DLD1 (cell line): ENCODE results near the gene DAGLA.

Experiments
- in situ Hi-C: cut with HindIII; loops from 2 replicates; pipeline ENCODE4 v1.10.0; 2017; ENCODE audit warnings: low sequenced_read_pairs

Gene DAGLA

DNA sequence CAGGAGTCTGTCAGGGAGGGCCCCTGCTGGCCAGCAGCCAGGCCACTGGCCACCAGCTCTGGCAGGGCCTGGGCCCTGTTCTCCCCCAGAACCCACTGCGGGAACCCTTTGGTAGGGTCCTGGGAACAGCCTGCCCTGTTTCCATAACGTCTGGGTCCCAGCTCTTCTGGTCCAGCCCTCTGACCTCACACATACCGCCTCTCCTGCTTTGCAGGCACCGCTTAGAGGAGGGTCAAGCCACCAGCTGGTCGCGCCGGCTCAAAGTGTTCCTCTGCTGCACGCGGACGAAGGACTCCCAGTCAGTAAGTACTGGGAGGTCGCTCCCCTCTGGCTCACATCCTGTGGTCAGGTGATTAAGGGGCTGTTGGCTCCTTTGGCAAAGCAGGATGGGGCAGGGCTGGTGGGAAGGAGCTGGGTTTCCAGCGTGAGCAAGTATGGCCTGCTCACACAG is 45.6 kb downstream of the DAGLA start:
- in situ Hi-C loops = loop anchor here (25.0 kb wide), 1 partner anchor 89 kb away; no protein-coding TSS in a partner anchor

GRCh38 chr11:61726775-61727174 is 46.6 kb downstream of the DAGLA start:
- in situ Hi-C loops = loop anchor here (25.0 kb wide), 1 partner anchor 89 kb away; no protein-coding TSS in a partner anchor

- in situ Hi-C loops = loop anchor here (25.0 kb wide), 1 partner anchor 90 kb away; no protein-coding TSS in a partner anchor
Observed at GRCh38 chr11:61727401-61727811, 47.2 kb downstream of the DAGLA start.

- in situ Hi-C loops = loop anchor here (25.0 kb wide), 1 partner anchor 91 kb away; no protein-coding TSS in a partner anchor
Observed at GRCh38 chr11:61728066-61728939, 48.1 kb downstream of the DAGLA start.

GRCh38 chr11:61728940-61729219 is 48.7 kb downstream of the DAGLA start:
- in situ Hi-C loops = loop anchor here (25.0 kb wide), 1 partner anchor 92 kb away; no protein-coding TSS in a partner anchor

GRCh38 chr11:61730240-61730994 is 50.2 kb downstream of the DAGLA start:
- in situ Hi-C loops = loop anchor here (25.0 kb wide), 1 partner anchor 93 kb away; no protein-coding TSS in a partner anchor

- in situ Hi-C loops = loop anchor here (25.0 kb wide), 1 partner anchor 94 kb away; no protein-coding TSS in a partner anchor
Observed at GRCh38 chr11:61731211-61731951, 51.2 kb downstream of the DAGLA start.

- in situ Hi-C loops = loop anchor here (25.0 kb wide), 1 partner anchor 95 kb away; no protein-coding TSS in a partner anchor
Observed at GRCh38 chr11:61731952-61732675, 51.9 kb downstream of the DAGLA start.

- in situ Hi-C loops = loop anchor here (25.0 kb wide), 1 partner anchor 95 kb away; no protein-coding TSS in a partner anchor
Observed at GRCh38 chr11:61732705-61733104, 52.5 kb downstream of the DAGLA start.

GRCh38 chr11:61733120-61733978 is 53.2 kb downstream of the DAGLA start:
- in situ Hi-C loops = loop anchor here (25.0 kb wide), 1 partner anchor 96 kb away; no protein-coding TSS in a partner anchor

DNA sequence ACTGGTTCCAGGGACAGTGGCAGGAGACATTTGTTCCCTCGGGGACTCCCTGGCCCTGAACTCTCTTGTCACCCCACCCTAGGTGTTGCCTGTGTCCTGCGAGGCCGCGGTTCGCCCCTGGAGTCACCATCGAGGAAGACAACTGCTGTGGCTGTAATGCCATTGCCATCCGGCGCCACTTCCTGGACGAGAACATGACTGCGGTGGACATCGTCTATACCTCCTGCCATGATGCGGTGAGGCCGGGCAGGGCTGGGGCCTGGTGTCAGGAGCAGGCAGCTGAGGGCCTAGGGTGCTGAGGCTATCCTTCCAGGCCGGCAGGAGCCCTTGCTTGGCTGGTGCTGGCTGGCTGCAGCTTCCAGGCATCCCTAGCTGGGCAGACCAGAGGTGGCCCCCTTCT is 54.6 kb downstream of the DAGLA start:
- in situ Hi-C loops = loop anchor here (25.0 kb wide), 1 partner anchor 97 kb away; no protein-coding TSS in a partner anchor

GRCh38 chr11:61735391-61735790 is 55.2 kb downstream of the DAGLA start:
- in situ Hi-C loops = loop anchor here (25.0 kb wide), 1 partner anchor 98 kb away; no protein-coding TSS in a partner anchor

DNA sequence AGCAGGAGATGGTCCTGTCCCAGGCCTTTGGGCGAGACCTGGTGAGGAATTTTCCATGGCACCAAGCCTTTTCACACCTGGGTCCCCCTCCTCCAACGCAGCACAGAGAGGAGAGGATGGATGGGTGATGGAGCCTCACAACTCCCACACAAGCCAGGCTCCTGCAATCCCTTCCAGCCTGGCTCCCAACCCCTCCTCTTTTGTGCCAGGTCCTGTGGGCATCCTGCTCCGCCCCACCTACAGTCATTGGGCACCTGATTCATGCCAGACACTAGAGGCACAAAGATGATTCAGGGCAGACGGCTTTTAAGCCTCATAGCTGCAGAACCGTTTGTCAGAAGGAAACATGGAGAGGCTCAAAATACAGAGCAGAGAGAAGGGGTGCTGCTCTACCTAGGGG is 56.1 kb downstream of the DAGLA start:
- in situ Hi-C loops = loop anchor here (25.0 kb wide), 1 partner anchor 99 kb away; no protein-coding TSS in a partner anchor

- in situ Hi-C loops = loop anchor here (25.0 kb wide), 1 partner anchor 100 kb away; no protein-coding TSS in a partner anchor
Observed at GRCh38 chr11:61737131-61737530, 56.9 kb downstream of the DAGLA start.

DNA sequence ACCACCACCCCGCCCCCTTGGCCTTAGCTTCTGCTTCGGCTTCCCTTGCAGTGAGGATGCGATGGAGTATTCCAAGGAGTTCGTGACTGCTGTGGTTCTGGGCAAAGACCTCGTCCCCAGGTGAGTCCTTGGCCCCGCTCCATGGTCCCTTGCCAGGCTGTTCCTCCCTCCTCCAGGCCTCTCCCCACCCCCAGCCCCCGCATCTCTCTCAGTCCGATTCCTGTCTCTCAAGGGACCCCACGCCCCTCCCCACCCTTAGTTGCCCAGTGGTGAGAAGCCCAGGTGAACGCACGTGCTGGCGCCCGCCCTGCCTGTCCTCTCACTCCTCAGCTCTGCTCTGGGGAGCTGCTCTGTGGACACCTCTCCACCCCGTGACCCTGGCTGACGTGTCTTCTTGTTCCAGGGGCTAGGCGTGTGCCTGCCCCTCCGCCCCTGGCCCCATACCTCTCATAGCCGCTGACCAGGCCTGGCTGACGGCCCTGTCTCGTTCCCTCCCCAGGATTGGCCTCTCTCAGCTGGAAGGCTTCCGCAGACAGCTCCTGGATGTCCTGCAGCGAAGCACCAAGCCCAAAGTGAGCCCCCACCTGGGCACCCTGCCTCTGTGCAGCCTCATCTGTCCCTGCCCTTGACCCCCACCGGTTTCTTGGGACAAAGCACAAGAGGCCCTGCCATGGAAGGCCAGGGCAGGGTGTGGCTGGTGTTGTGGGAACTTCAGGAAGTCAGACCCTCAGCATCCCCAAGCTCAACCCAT is 57.6 kb downstream of the DAGLA start:
- in situ Hi-C loops = loop anchor here (25.0 kb wide), 1 partner anchor 101 kb away; no protein-coding TSS in a partner anchor

DNA sequence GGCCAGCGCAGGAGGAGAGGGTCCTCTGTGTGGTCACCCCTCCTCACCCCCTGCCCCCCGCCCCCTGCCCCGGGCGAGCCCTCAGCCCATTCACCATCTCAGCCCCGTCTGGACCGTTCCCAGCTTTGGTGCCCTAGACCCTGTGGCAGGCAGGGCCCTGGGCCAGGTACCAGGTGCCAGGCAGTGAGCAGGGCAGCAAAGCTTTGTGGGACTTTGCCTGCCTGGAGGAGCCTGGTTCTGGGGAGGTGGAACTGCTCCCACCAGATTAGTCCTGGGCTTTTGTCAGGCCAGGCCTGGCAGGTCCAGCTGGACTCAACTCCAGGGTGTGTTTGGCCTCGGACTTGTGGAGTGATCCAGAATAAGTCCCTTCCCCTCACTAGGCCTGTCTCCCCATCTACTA is 58.6 kb downstream of the DAGLA start:
- in situ Hi-C loops = loop anchor here (25.0 kb wide), 1 partner anchor 101 kb away; no protein-coding TSS in a partner anchor

DNA sequence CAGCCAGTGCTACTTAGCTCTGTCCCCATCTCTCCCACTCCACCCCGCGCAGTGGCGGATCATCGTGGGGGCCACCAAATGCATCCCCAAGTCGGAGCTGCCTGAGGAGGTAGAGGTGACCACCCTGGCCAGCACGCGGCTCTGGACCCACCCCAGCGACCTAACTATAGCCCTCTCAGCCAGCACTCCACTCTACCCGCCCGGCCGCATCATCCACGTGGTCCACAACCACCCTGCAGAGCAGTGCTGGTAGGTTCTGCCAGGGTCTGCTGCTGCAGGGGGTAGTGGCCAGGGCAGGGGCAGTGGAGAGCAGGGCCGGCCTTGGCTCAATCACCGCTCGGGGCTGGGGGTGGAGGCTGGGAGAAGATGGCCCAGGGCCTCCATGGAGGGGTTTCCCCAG is 59.2 kb downstream of the DAGLA start:
- in situ Hi-C loops = loop anchor here (25.0 kb wide), 1 partner anchor 102 kb away; no protein-coding TSS in a partner anchor

- in situ Hi-C loops = loop anchor here (25.0 kb wide), 1 partner anchor 103 kb away; no protein-coding TSS in a partner anchor
Observed at GRCh38 chr11:61739966-61740365, 59.8 kb downstream of the DAGLA start.
